H9 (cell line): ENCODE measurements around the gene PHF5A. TPM values are rescaled to one million over a fixed set of nuclear protein-coding genes. Genes with fewer than 3 reads are reported as not detected.
"Not testable (repeated sequence)": the region's sequence is repeated elsewhere in the genome, so short reads cannot be mapped to it uniquely, and the experiment has no call there.

Experiments
- DNase-seq: peaks from one replicate; pipeline ENCODE4 v3.0.0-alpha.2; 2017
- H2AFZ ChIP-seq: one replicate; pipeline ENCODE4 v1.6.1; 2013; ENCODE audit warnings: mild to moderate bottlenecking, low read length, control low read depth, moderate library complexity
- H2AK5ac ChIP-seq: 2 replicates; pipeline ENCODE4 v1.6.1; 2013; ENCODE audit warnings: low read length, control low read depth, mixed read lengths; ENCODE audit not compliant: insufficient read length
- H2BK120ac ChIP-seq: one replicate; pipeline ENCODE4 v1.6.1; 2013; ENCODE audit warnings: low read depth, mild to moderate bottlenecking, low read length, control low read depth, inconsistent platforms; ENCODE audit not compliant: poor library complexity, severe bottlenecking
- H2BK12ac ChIP-seq: 2 replicates; pipeline ENCODE4 v1.6.1; 2013; ENCODE audit warnings: low read length, control low read depth, mixed read lengths, low read depth; ENCODE audit not compliant: insufficient read length
- H2BK15ac ChIP-seq: 2 replicates; pipeline ENCODE4 v1.6.1; 2013; ENCODE audit warnings: low read depth, low read length, control low read depth
- H2BK20ac ChIP-seq: one replicate; pipeline ENCODE4 v1.6.1; 2013; ENCODE audit warnings: low read depth, mild to moderate bottlenecking, low read length, control low read depth, inconsistent platforms; ENCODE audit not compliant: poor library complexity, severe bottlenecking
- H2BK5ac ChIP-seq: 2 replicates; pipeline ENCODE4 v1.6.1; 2013; ENCODE audit warnings: low read length, control low read depth, mixed read lengths; ENCODE audit not compliant: insufficient read length
- H3K14ac ChIP-seq: 2 replicates; pipeline ENCODE4 v1.6.1; 2013; ENCODE audit warnings: low read length, control low read depth; ENCODE audit not compliant: insufficient read depth
- H3K18ac ChIP-seq: 2 replicates; pipeline ENCODE4 v1.6.1; 2013; ENCODE audit warnings: low read depth, mild to moderate bottlenecking, mixed read lengths, low read length, control low read depth; ENCODE audit not compliant: insufficient read length
- H3K23ac ChIP-seq: 2 replicates; pipeline ENCODE4 v1.6.1; 2013; ENCODE audit warnings: low read length, control low read depth, mixed read lengths, low read depth; ENCODE audit not compliant: insufficient read length
- H3K23me2 ChIP-seq: 2 replicates; pipeline ENCODE4 v1.6.1; 2013; ENCODE audit warnings: low read depth, mild to moderate bottlenecking, mixed read lengths, low read length, control low read depth; ENCODE audit not compliant: insufficient read length, poor library complexity, severe bottlenecking
- H3K27ac ChIP-seq: 2 replicates; pipeline ENCODE4 v1.5.1; 2013; ENCODE audit warnings: low read length, control low read depth, mixed read lengths, low read depth; ENCODE audit not compliant: insufficient read length
- H3K27me3 ChIP-seq: 2 replicates; pipeline ENCODE4 v1.6.1; 2013; ENCODE audit warnings: low read length, control low read depth, inconsistent platforms; ENCODE audit not compliant: insufficient read depth
- H3K4ac ChIP-seq: 2 replicates; pipeline ENCODE4 v1.6.1; 2013; ENCODE audit warnings: low read depth, mild to moderate bottlenecking, control low read depth, inconsistent platforms, low read length, moderate library complexity
- H3K4me1 ChIP-seq: 2 replicates; pipeline ENCODE4 v1.6.1; 2013; ENCODE audit warnings: low read length, control low read depth, inconsistent platforms; ENCODE audit not compliant: insufficient read depth
- H3K4me2 ChIP-seq: 2 replicates; pipeline ENCODE4 v1.6.1; 2013; ENCODE audit warnings: low read length, control low read depth, mixed read lengths; ENCODE audit not compliant: insufficient read length, insufficient read depth
- H3K56ac ChIP-seq: 2 replicates; pipeline ENCODE4 v1.6.1; 2013; ENCODE audit warnings: low read depth, mild to moderate bottlenecking, mixed read lengths, low read length, control low read depth; ENCODE audit not compliant: insufficient read length
- H3K79me1 ChIP-seq: 2 replicates; pipeline ENCODE4 v1.6.1; 2013; ENCODE audit warnings: low read depth, mild to moderate bottlenecking, moderate library complexity, low read length, control low read depth, inconsistent platforms; ENCODE audit not compliant: insufficient read depth, poor library complexity, severe bottlenecking
- H3K79me2 ChIP-seq: 2 replicates; pipeline ENCODE4 v1.6.1; 2013; ENCODE audit warnings: low read length, control low read depth, inconsistent platforms; ENCODE audit not compliant: insufficient read depth
- H3K9ac ChIP-seq: 2 replicates; pipeline ENCODE4 v1.6.1; 2013; ENCODE audit warnings: low read length, control low read depth, mixed read lengths; ENCODE audit not compliant: insufficient read length; ENCODE audit errors: extremely low read depth
- H3K9me3 ChIP-seq: one replicate; pipeline ENCODE4 v1.6.1; 2013; ENCODE audit warnings: low read depth, low read length, inconsistent platforms; ENCODE audit not compliant: control insufficient read depth
- H3T11ph ChIP-seq: one replicate; pipeline ENCODE4 v1.6.1; 2013; ENCODE audit warnings: mild to moderate bottlenecking, low read length, control low read depth, inconsistent platforms
- H4K20me1 ChIP-seq: one replicate; pipeline ENCODE4 v1.6.1; 2013; ENCODE audit not compliant: control insufficient read depth, insufficient read length, insufficient read depth
- H4K5ac ChIP-seq: 2 replicates; pipeline ENCODE4 v1.6.1; 2013; ENCODE audit warnings: low read depth, mild to moderate bottlenecking, mixed read lengths, low read length, control low read depth; ENCODE audit not compliant: insufficient read length
- H4K8ac ChIP-seq: replicated peaks from 2 replicates; pipeline ENCODE4 v1.6.1; 2013; ENCODE audit warnings: low read length, control low read depth, mixed read lengths, low read depth; ENCODE audit not compliant: insufficient read length
- H4K91ac ChIP-seq: 2 replicates; pipeline ENCODE4 v1.6.1; 2013; ENCODE audit warnings: low read depth, mild to moderate bottlenecking, moderate library complexity, mixed read lengths, low read length, control low read depth; ENCODE audit not compliant: insufficient read length
- H3K27ac Mint-ChIP-seq, 3 experiments: 2 replicates in 2 of 3; 3 replicates in 1 of 3; pipeline ENCODE4 v1.8.0; 2020 to 2021; ENCODE audit warnings: mixed read lengths in 3 of 3, mild to moderate bottlenecking in 1 of 3, moderate library complexity in 1 of 3
- H3K27me3 Mint-ChIP-seq: 2 replicates; pipeline ENCODE4 v1.8.0; 2021; ENCODE audit warnings: low read depth, mild to moderate bottlenecking, moderate library complexity, mixed read lengths
- H3K36me3 Mint-ChIP-seq, 3 experiments: 2 replicates in 2 of 3; 3 replicates in 1 of 3; pipeline ENCODE4 v1.8.0; 2020 to 2021; ENCODE audit warnings: low read depth in 3 of 3, mixed read lengths in 3 of 3; ENCODE audit not compliant: insufficient read depth in 1 of 3
- H3K4me1 Mint-ChIP-seq, 2 experiments: 2 replicates each; pipeline ENCODE4 v1.8.0; 2020; ENCODE audit warnings: mixed read lengths in 2 of 2
- H3K4me3 Mint-ChIP-seq, 2 experiments: 2 replicates in 1 of 2; 3 replicates in 1 of 2; pipeline ENCODE4 v1.8.0; 2020 to 2021; ENCODE audit warnings: mild to moderate bottlenecking in 2 of 2, mixed read lengths in 2 of 2, moderate library complexity in 1 of 2
- H3K9me3 Mint-ChIP-seq, 2 experiments: 2 replicates in 1 of 2; 3 replicates in 1 of 2; pipeline ENCODE4 v1.8.0; 2020; ENCODE audit warnings: mild to moderate bottlenecking in 2 of 2, mixed read lengths in 2 of 2, moderate library complexity in 1 of 2
- WGBS: extraction: QIAGEN DNeasy Blood & Tissue Kit; methylation state at CpG from one replicate; pipeline ENCODE4 v1.1.7; 2013; ENCODE audit warnings: missing lambda C conversion rate, low lambda C conversion rate, mixed read lengths; ENCODE audit not compliant: insufficient read length; ENCODE audit errors: extremely low coverage; 5-methylcytosine and 5-hydroxymethylcytosine counted together
- total RNA-seq: library from RNA; stranded (reverse); gene quantifications from 2 replicates; pipeline ENCODE4 v1.2.1, GENCODE V29; 2021

The PHF5A gene
- total RNA-seq, 1 experiment from 2014 or later: 114 TPM

GRCh38 chr22:41433480-41433879 lies 35.0 kb downstream of the PHF5A start:
- H3K4ac ChIP-seq, H3K18ac ChIP-seq, H3K56ac ChIP-seq, H3K9ac ChIP-seq, H3K27me3 Mint-ChIP-seq, H2BK12ac ChIP-seq, H3K79me2 ChIP-seq, H4K5ac ChIP-seq, H3K23ac ChIP-seq, H3K23me2 ChIP-seq, H3K9me3 Mint-ChIP-seq, H4K91ac ChIP-seq, H3K4me2 ChIP-seq, H2BK20ac ChIP-seq, H3K4me1 Mint-ChIP-seq, H3K27me3 ChIP-seq, H2AK5ac ChIP-seq, H3K27ac ChIP-seq, H2BK120ac ChIP-seq, H2BK5ac ChIP-seq, H2AFZ ChIP-seq, H4K20me1 ChIP-seq, H3K14ac ChIP-seq, H3T11ph ChIP-seq, H2BK15ac ChIP-seq, H3K4me1 ChIP-seq, DNase-seq, H3K79me1 ChIP-seq, H3K4me3 Mint-ChIP-seq, H4K8ac ChIP-seq, H3K9me3 ChIP-seq: not testable (repeated sequence)
- H3K36me3 Mint-ChIP-seq: peaks cover 37 to 62% (median 44%) of the 10 kb centered on the region in 3 experiments; a peak in 6 of 7 replicates
- WGBS: no CpG with 5 or more reads among the region's 1 CpG
- 0 out of 7 replicates have a peak overlapping the region, but pooled peaks of 1 of the 3 experiments have one; percentile 66 for H3K27ac Mint-ChIP-seq
